G401 (cell line): Measurements from ENCODE around the gene EBI3. TPM values are rescaled to one million over a fixed set of nuclear protein-coding genes. Genes with fewer than 3 reads are reported as not detected.
"Not testable (repeated sequence)": the region's sequence is repeated elsewhere in the genome, so short reads cannot be mapped to it uniquely, and the experiment has no call there.

ENCODE experiments used
- DNase-seq: peaks from one replicate; pipeline ENCODE4 v3.0.0-alpha.2; 2015; ENCODE audit warnings: low spot score
- in situ Hi-C: cut with HindIII; loops from 2 replicates; pipeline ENCODE4 v1.10.0; 2016; ENCODE audit warnings: low sequenced_read_pairs, mixed read lengths
- total RNA-seq: library from RNA; depleted of rRNA; stranded (reverse); fragments of >200 nt; shearing (Covaris generic); gene quantifications from 2 replicates; pipeline ENCODE4 v1.2.3, GENCODE V29; 2014; rRNA removed

The EBI3 gene
- total RNA-seq, 1 experiment from 2014 or later: 5.4 TPM

- in situ Hi-C loops: no loop called here
- peak; percentile 49 for DNase-seq
Observed at GRCh38 chr19:4267101-4267900, 38.0 kb downstream of the EBI3 start.

- no peak for DNase-seq
- in situ Hi-C loops: no loop called here
Observed at GRCh38 chr19:4267901-4268815, 38.8 kb downstream of the EBI3 start.

DNA sequence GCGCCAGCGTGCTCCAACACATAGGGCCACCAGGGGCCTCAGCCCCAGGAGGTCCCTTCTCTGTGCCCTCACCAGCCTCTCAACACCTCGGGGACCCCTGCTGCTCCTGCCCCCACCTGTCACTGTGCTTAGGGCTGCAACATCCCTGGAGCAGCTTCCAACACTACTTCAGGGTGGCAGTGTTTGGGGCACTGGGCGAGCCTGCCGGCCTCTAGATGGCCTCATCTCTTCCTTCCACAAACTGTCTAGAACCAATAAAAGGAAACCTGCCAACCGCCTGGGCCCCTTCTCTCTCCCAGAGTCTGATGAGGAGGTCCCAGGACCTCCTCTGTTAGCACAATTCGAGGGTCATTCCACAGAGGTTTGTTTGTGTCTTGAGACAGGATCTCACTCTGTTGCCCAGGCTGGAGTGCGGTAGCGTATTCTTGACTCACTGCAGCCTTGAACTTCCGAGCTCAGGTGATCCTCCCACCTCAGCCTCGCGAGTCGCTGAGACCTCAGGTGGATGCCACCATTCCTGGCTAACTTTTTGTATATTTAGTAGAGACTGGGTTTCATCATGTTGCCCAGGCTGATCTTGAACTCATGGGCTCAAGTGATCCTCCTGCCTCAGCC lies 39.6 kb downstream of the EBI3 start:
- DNase-seq: no peak
- in situ Hi-C loops: no loop called here

GRCh38 chr19:4272894-4273293 lies 43.6 kb downstream of the EBI3 start:
- DNase-seq: no peak
- in situ Hi-C loops: no loop called here

- in situ Hi-C loops, DNase-seq: not testable (repeated sequence)
Observed at GRCh38 chr19:4274321-4274686, 45.0 kb downstream of the EBI3 start.

- in situ Hi-C loops: no loop called here
- no peak for DNase-seq
Observed at GRCh38 chr19:4277191-4277696, 47.9 kb downstream of the EBI3 start.

DNA sequence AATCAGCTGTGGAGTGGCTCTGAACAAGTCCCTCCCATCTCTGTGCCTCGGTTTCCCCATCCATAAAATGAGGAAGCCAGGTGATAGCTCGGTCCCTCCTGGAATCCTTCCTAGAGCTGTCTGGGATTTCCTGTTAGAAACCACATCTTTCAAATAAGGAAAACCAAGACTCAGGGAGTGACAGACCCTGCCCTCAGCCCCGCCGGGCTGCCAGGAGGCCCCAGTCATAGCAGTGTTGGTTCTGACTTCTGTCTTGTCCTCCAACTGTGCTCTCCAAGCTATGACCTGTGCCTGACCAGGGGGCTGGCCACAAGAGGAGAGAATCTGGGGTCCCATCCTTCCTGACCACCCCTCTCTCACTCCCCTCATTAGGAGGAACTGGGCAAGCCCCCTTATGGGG lies 48.7 kb downstream of the EBI3 start:
- DNase-seq: no peak
- in situ Hi-C loops: no loop called here

DNA sequence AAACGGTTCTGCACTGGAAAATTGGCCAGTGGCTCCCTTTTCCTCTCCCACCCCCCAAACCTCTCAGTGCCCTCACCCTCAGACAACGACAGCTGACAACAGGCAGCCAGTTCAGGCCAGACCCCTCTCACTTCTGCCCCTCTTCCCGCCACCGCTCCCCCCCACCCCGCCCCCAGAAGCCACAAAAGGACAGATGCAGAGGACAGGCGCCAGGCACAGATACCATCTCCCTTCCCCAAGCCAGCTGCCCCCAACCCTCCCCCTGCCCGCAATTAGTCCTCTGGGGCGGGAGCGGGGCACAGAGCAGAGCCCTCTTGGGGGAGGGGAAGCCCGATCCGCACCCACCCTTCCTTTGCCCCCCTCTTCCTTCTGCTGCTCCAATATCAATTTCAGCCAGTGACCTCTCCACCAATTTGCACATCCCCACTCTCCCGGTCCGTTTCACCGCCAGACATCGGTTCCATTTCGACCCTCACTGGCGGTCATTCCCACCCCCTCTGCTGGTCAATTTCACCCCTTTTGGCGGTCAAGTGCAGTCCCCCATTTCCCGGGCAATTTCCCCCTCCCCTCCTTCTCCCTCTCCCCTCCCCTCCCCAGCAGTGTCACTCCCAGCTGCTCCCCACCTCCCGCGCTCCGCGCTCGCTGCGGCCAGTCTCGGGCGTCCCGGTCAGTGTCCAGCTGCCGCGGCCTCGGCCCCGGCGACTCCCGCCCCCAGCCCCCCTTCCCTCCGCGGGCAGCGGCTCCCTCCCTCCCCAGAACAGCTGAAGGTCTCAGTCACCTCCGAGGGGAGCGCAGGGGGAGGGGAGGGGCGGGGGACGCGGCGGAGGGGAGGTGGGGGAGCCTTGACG lies 49.3 kb downstream of the EBI3 start, which contains the start of gene SHD:
Gene SHD (plus strand): TSS at position 848 of the 848 bp plus-strand sequence. CDS start 798 bp downstream, outside the sequence.
- in situ Hi-C loops: no loop called here
- no peak for DNase-seq

GRCh38 chr19:4279267-4279529 lies 49.9 kb downstream of the EBI3 start:
- in situ Hi-C loops: no loop called here
- DNase-seq: no peak

DNA sequence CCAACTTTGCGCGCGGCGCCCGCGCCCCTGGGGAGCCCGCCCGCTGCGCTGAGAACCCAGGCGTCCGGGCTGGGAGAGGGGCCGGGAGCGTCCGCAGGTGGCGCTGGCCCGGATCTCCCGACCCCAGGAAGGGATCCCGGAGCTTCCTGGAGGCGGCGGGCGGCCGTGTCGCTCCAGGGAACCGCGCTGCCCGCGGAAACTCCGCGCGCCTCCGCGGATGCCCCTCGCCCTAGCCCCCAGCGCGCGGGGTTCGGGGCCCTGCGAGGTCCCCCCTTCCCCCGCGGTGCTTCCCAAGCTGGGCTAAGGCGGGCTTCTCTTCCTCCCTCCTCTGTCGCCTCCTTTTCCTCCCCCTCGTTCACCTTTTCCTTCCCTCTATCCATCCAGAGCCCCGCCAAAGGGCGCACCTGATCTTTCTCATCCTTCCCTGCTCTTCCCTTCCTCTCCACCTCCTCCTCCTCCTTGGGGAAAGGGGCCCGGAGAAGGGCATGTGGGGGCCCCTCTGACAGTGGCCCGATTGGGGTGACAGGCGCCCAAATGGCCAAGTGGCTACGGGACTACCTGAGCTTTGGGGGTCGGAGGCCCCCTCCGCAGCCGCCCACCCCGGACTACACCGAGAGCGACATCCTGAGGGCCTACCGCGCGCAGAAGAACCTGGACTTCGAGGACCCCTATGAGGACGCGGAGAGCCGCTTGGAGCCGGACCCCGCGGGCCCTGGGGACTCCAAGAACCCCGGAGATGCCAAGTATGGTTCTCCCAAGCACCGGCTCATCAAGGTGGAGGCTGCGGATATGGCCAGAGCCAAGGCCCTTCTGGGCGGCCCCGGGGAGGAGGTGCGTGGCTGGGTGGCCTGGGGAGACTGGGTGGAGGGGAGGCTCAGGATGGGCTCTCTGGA lies 50.5 kb downstream of the EBI3 start:
- in situ Hi-C loops: no loop called here
- no peak for DNase-seq

GRCh38 chr19:4284176-4284958 lies 55.0 kb downstream of the EBI3 start:
- peak; percentile 29 for DNase-seq
- in situ Hi-C loops: no loop called here

GRCh38 chr19:4284974-4285373 lies 55.7 kb downstream of the EBI3 start:
- in situ Hi-C loops: no loop called here
- no peak for DNase-seq

DNA sequence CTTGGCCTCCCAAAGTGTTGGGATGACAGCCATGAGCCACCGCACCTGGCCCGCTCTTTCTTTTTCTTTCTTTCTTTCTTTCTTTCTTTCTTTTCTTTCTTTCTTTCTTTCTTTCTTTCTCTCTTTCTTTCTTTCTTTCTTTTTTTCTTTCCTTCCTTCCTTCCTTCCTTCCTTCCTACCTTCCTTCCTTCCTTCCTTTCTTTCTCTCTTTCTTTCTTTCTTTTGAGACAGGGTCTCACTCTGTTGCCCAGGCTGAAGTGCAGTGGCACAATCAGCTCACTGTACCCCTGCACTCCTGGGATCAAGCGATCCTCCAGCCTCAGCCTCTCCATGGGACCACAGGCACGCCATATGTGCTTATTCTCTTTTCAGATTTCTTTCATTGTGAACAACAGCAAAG lies 56.8 kb downstream of the EBI3 start:
- in situ Hi-C loops, DNase-seq: not testable (repeated sequence)

Other genes starting within 250 kb of the EBI3 start
- 2,932 and 3,263 TPM in 2 replicates for gene EEF2, start 244.1 kb upstream of the EBI3 start, total RNA-seq
- 24.7 and 45.7 TPM in 2 replicates for gene PIAS4, start 221.8 kb upstream of the EBI3 start, total RNA-seq
- gene ZBTB7A, start 162.6 kb upstream of the EBI3 start, total RNA-seq: 12.8 and 13.3 TPM in 2 replicates
- 370 and 376 TPM in 2 replicates for gene MAP2K2, start 105.4 kb upstream of the EBI3 start, total RNA-seq
- gene CREB3L3, start 75.9 kb upstream of the EBI3 start, total RNA-seq: not detected in 2 replicates
- gene SIRT6, start 47.0 kb upstream of the EBI3 start, total RNA-seq: 17.2 and 21.8 TPM in 2 replicates
- 3.8 and 4.4 TPM in 2 replicates for gene ANKRD24, start 46.8 kb upstream of the EBI3 start, total RNA-seq
- gene YJU2, start 17.6 kb downstream of the EBI3 start, total RNA-seq: 36.1 and 40.4 TPM in 2 replicates
- 0.37 TPM in 1 of 2 replicates, not detected in the other for gene SHD, start 49.7 kb downstream of the EBI3 start, total RNA-seq
- not detected in 2 replicates for gene TMIGD2, start 72.9 kb downstream of the EBI3 start, total RNA-seq
- 22.9 and 32.9 TPM in 2 replicates for gene FSD1, start 75.1 kb downstream of the EBI3 start, total RNA-seq
- gene STAP2, start 109.3 kb downstream of the EBI3 start, total RNA-seq: 26.0 and 29.8 TPM in 2 replicates
- 29.5 and 51.3 TPM in 2 replicates for gene MPND, start 114.0 kb downstream of the EBI3 start, total RNA-seq
- 95.8 and 109 TPM in 2 replicates for gene SH3GL1, start 171.0 kb downstream of the EBI3 start, total RNA-seq
- 39.4 and 46.0 TPM in 2 replicates for gene CHAF1A, start 173.1 kb downstream of the EBI3 start, total RNA-seq
- 59.6 and 72.8 TPM in 2 replicates for gene UBXN6, start 228.3 kb downstream of the EBI3 start, total RNA-seq
- gene HDGFL2, start 242.8 kb downstream of the EBI3 start, total RNA-seq: 86.6 and 106 TPM in 2 replicates